Right forelimb (tissue), 1 donor: ENCODE data around the gene MS4A12.
"Not testable (repeated sequence)": the region's sequence is repeated elsewhere in the genome, so short reads cannot be mapped to it uniquely, and the experiment has no call there.

ENCODE experiments used
- DNase-seq: peaks from one replicate; pipeline ENCODE4 v3.0.0-alpha.2; 2018

The MS4A12 gene

DNA sequence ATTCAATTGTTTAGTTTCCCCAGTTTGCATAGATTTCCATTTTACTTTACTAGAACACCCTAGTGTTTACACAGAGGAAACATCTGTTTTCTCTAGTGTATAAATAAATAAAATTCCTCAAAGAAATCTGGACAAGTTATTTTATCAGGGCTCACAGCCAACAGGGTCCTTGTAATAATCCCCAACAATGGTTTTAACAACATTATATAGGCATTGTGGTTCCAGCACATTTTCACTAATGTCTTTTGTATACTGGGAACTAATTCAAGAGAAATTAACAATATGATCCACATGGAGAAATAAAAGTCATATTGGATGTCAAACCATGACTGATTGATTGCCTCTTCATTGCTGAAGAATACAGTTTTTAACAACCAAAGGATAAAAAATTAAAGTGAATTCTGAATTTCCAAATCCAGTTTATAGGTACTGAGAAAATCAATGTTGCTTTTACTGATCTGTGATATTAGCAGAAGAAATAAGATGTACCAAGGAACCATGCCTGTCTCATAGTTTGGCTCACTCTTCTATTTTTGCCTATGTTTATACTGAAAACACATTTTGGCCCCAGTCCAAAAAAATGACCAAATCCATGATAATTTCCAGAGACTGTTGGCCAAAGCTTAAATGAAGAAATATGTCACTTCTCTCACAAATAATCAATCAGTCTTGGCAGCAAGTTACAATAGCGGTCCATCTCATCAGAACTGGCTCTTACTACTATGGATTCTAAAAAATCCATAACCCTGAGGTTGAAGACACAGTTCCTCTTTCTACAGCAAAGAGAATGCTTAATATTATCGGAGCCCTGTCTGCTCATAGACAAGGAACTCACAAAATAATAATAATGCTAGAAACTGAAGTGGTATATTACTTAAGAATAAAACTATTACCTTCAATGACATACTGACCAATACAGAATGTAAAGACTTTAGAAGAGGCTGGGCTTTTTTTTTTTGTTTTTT is 21.2 kb downstream of the MS4A12 start:
- DNase-seq = no peak

DNA sequence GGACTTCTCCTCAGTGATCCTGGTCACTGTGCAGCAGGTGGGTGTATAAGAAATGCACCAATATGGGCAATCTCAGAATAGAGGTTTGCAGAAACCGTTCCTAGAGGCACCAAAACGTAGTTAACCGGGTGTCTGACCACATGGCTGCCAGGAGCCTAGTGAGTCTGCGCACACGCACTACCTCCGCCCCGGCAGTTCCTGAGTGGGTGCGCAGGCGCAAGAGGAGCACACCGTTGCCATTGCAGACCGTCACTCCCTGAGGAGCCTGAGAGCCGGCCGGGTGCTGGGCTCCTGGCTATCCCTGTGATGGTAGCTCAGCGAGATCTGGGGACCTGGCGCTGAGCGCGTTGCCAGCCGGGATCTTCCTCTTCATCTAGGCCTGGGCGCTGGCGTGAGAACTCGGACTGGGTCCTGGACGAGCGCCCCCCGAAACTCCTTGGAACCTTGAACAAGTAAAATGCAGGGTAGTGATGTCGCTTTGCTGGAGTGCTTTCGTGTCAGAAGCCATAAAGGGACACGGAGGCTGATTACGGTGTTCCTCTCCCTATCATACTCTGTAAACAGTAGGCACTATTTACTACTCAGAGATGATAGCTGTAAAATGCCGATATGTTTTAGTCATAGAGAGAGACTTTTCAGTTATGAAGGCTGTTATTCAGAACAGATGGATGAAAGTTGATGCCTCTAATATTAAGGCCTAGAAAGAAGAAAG is 22.7 kb downstream of the MS4A12 start, which contains the start of gene MS4A13:
MS4A13 (plus strand) TSS at position 249 of the 712 bp plus-strand sequence. CDS start 2,692 bp downstream, outside the sequence.
- DNase-seq = no peak

DNA sequence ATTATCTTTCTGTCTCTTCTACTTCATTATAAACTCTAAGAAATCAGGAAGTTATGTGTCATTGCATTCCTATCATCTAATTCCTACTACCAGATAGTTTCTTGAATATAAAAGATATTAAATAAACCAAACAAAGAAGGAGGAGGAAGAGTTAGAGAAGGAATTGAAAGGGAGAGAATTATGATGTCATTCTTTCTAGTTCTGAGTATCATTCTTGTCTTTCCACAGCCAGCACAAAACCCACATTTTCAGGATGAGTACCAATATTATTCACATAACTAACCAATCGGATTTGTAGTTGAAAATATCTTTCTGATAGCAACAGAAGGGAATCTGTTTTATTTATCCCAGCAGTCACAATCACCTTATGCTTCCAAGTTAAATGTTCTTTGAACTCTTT is 35.9 kb downstream of the MS4A12 start:
- DNase-seq = no peak

DNA sequence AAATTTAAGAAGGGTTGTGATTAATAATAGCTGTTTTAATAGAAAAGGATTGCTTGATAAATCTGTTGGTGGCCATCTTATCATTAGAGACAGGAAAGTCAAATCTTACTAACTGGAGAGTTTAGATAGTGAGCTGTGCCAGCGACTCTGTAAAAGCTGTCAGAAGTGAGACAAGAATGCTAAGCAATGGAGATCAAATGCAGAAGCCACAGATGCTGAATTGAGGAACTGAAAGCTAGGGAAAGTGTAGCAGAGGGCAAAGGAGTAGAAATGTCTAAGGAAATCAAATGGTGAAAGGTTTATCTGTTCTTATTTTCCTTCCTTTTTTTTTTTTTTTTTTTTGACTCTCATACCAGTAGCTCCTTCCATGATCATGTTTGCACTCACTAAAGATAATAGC is 36.4 kb downstream of the MS4A12 start:
- DNase-seq = no peak

DNA sequence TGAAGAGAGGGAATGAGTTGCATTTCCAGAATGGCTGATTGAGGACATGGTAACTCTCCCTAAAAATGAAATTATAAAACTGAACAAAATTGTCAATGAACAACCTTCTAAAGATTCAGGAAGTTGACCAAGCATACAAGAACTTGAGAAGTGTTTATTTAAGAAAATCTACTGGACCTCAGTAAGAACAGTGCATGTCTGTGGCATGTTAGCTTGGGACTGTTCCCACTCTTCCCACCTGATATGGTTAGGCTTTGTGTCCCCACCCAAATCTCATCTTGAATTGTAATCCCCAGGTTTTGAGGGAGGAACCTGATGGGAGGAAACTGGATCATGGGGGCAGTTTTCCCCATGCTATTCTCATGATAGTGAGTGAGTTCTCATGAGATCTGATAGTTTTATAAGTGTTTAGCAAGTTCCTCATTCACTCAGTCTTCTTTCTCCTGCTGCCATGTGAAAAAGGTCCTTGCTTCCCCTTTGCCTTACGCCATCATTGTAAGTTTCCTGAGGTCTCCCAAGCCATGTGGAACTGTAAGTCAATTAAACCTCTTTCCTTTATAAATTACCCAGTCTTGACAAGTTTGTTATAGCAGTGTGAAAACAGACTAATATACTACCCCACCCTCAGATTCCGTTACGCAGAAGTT is 38.0 kb downstream of the MS4A12 start:
- no peak for DNase-seq

DNA sequence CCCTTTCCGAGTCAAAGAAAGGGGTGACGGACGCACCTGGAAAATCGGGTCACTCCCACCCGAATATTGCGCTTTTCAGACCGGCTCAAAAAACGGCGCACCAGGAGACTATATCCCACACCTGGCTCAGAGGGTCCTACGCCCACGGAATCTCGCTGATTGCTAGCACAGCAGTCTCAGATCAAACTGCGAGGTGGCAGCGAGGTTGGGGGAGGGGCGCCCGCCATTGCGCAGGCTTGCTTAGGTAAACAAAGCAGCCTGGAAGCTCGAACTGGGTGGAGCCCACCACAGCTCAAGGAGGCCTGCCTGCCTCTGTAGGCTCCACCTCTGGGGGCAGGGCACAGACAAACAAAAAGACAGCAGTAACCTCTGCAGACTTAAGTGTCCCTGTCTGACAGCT is 39.8 kb downstream of the MS4A12 start:
- DNase-seq = not testable (repeated sequence)

DNA sequence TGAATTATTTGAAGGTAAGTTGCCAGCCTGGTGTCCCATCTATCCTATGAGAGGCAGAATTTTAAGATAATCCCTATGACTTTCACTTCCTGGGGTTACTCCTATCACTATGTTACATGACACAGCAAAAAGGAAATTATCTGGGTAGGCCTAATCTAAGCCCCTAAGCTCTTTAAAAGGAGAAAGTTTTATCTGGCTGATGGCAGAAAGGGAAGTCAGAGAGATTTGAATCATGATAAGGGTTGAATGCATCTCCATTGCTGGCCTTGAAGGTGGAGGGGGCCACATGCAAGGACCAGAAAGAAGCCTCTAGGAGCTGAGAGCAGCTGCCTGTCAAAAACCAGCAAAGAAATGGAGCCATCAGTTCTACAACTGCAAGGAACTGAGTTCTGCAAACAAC is 46.0 kb downstream of the MS4A12 start:
- DNase-seq = not testable (repeated sequence)

DNA sequence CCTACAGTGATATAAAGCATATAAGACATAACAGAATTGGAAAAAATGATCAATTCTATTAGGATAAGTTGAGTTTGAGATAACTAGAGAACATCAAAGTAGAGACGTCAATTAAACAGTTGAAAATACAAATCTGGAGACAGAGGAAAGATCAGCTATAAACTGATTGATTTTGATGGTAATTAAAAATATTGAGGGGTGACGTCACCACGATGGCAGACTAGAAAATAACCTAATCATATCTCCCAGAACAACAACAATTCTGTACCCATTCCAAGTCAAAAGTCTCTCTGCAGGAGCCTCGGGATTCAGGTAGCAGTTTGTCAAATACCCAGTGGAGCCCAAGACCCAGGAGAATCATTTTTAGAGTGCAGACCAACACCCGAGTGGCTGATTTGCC is 51.5 kb downstream of the MS4A12 start:
- DNase-seq = no peak
